ENCODE data around the gene C16orf92. TPM values are rescaled to one million over a fixed set of nuclear protein-coding genes. Genes with fewer than 3 reads are reported as not detected.
A peak's percentile ranks its signal among the peaks of the same experiment; 100 is the strongest.

The C16orf92 gene
- total RNA-seq, 1 experiment from 2014 or later: not detected

GRCh38 chr16:30030011-30030685, 7.2 kb downstream of the C16orf92 start:
- peaks cover 32% of the 10 kb centered on the region for H3K27me3 Mint-ChIP-seq (ENCODE audit: low read depth)
- DNase-seq (ENCODE audit: low spot score) (no peak), ATAC-seq (no peak)
- peak overlapping the region; percentile 79 for H3K4me3 Mint-ChIP-seq
- no peaks in the 10 kb centered on the region for H3K36me3 Mint-ChIP-seq
- peaks cover 35% of the 10 kb centered on the region for H3K4me1 Mint-ChIP-seq
- H3K27ac Mint-ChIP-seq: no peak overlapping the region
- POLR2A ChIA-PET: interaction anchor here (0.7 kb wide), 1 partner anchor 214 kb away, joined by 3 read pairs; the partner anchor contains the start of gene PAGR1
- CTCF ChIA-PET: interaction anchor here (0.7 to 3.6 kb wide), 8 partner anchors 55 to 350 kb away, joined by 3 to 42 read pairs (median 28); partner anchors contain the start of genes ASPHD1, MAZ, MVP and PAGR1
- TF ChIP-seq ZNF121 (CRISPR knock-in tag; IDR thresholded peaks at IDR 0.05) (no peak), ETV6 (CRISPR knock-in tag; IDR thresholded peaks at IDR 0.05) (no peak), ATF6 (CRISPR knock-in tag; IDR thresholded peaks at IDR 0.05) (no peak), ZNF263 (CRISPR knock-in tag; IDR thresholded peaks at IDR 0.05; ENCODE audit: low read depth) (no peak), PRDM15 (CRISPR knock-in tag; IDR thresholded peaks at IDR 0.05) (no peak), CBFB (CRISPR knock-in tag; IDR thresholded peaks at IDR 0.05; ENCODE audit: low read depth) (no peak), ATF3 (CRISPR knock-in tag; conservative IDR thresholded peaks at IDR 0.05) (no peak), FOXP1 (CRISPR knock-in tag; IDR thresholded peaks at IDR 0.05; ENCODE audit: borderline replicate concordance) (no peak), ZNF671 (CRISPR knock-in tag; IDR thresholded peaks at IDR 0.05) (no peak), ZBTB43 (CRISPR knock-in tag; IDR thresholded peaks at IDR 0.05) (no peak), EMX1 (CRISPR knock-in tag; IDR thresholded peaks at IDR 0.05) (no peak), CREB1 (CRISPR knock-in tag; IDR thresholded peaks at IDR 0.05) (no peak)
- no peaks in the 10 kb centered on the region for H3K9me3 Mint-ChIP-seq

- no peaks in the 10 kb centered on the region for H3K9me3 Mint-ChIP-seq
- TF ChIP-seq E2F1 (CRISPR knock-in tag; IDR thresholded peaks at IDR 0.05): no peak
- TF ChIP-seq ATF1 (CRISPR knock-in tag; IDR thresholded peaks at IDR 0.05): no peak
- TF ChIP-seq ZBTB43 (CRISPR knock-in tag; IDR thresholded peaks at IDR 0.05): 0 out of 2 replicates have a peak, but pooled peaks have one; percentile 48
- peak; percentile 54 for TF ChIP-seq SP1 (CRISPR knock-in tag; conservative IDR thresholded peaks at IDR 0.05)
- peak within 1 kb of the TSS; percentile 79 for H3K4me3 Mint-ChIP-seq
- ChIA-PET CTCF (interaction anchor here (0.6 to 3.6 kb wide), 40 partner anchors 7 to 1747 kb away, joined by 3 to 79 read pairs (median 13); partner anchors contain the start of genes ASPHD1, C16orf92, CDIPT and DOC2A), POLR2A (interaction anchor here (0.5 to 1.5 kb wide), 4 partner anchors 29 to 346 kb away, joined by 3 to 5 read pairs (median 3); partner anchors contain the start of gene ALDOA)
- H3K27ac Mint-ChIP-seq: no peak within 1 kb of the TSS
- ATAC-seq: peak; percentile 18
- H3K4me1 Mint-ChIP-seq: peaks cover 35% of the 10 kb centered on the region
- no peaks in the 10 kb centered on the region for H3K36me3 Mint-ChIP-seq
- no peak for DNase-seq (ENCODE audit: low spot score)
- H3K27me3 Mint-ChIP-seq (ENCODE audit: low read depth): peaks cover 40% of the 10 kb centered on the region
Measured at GRCh38 chr16:30030841-30031413, 7.9 kb downstream of the C16orf92 start, which contains the start of gene TLCD3B. TSS of gene TLCD3B (minus strand) at chr16:30031271. CDS start at chr16:30030527, 744 bp downstream.
